Measurements from ENCODE around the gene CCT5. TPM values are rescaled to one million over a fixed set of nuclear protein-coding genes. Genes with fewer than 3 reads are reported as not detected.

The CCT5 gene
- total RNA-seq, 4 donors from 2014 or later = 61.9 to 113 (median 81.0) TPM

DNA sequence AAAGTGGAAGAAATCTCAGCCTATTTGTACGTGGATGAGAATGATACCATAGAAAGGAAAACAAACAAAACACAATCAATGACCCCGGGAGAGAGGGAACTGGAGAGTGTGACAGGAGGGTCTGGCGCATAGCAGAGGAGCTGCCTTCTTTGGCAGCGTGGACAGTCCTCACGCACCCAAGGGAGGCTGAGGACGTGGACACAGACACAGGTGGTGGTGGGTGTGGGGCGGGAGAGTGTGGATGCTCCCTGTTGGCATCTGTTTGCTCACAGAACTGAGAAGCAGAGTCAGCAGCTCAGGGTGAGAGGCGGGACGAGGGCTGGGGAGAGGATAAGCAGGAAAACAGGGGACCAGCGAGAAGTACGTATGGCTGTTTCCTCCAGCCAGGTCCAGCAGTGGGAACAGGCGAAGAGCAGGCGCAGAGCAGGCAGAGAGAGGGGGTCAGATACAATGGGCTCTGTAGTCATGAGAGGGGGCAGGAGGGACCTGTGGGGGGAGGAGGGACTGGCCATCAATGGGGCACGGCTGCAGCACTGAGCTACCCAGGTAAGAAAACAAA lies 47.6 kb downstream of the CCT5 start:
- peaks cover 0 to 3% (median 0%) of the 10 kb centered on the region in 3 donors for H3K36me3 ChIP-seq
- no peak for DNase-seq
- H3K4me1 ChIP-seq = peaks cover 0 to 7% (median 0%) of the 10 kb centered on the region in 4 donors
- H3K27me3 ChIP-seq = no peaks in the 10 kb centered on the region
- H3K27ac ChIP-seq = no peak overlapping the region
- TF ChIP-seq POLR2A (IDR thresholded peaks at IDR 0.05) = no peak
- TF ChIP-seq, protein P1, sequence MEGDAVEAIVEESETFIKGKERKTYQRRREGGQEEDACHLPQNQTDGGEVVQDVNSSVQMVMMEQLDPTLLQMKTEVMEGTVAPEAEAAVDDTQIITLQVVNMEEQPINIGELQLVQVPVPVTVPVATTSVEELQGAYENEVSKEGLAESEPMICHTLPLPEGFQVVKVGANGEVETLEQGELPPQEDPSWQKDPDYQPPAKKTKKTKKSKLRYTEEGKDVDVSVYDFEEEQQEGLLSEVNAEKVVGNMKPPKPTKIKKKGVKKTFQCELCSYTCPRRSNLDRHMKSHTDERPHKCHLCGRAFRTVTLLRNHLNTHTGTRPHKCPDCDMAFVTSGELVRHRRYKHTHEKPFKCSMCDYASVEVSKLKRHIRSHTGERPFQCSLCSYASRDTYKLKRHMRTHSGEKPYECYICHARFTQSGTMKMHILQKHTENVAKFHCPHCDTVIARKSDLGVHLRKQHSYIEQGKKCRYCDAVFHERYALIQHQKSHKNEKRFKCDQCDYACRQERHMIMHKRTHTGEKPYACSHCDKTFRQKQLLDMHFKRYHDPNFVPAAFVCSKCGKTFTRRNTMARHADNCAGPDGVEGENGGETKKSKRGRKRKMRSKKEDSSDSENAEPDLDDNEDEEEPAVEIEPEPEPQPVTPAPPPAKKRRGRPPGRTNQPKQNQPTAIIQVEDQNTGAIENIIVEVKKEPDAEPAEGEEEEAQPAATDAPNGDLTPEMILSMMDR (IDR thresholded peaks at IDR 0.05) = no peak
- no peaks in the 10 kb centered on the region for H3K9me3 ChIP-seq
- H3K4me3 ChIP-seq = no peak overlapping the region

DNA sequence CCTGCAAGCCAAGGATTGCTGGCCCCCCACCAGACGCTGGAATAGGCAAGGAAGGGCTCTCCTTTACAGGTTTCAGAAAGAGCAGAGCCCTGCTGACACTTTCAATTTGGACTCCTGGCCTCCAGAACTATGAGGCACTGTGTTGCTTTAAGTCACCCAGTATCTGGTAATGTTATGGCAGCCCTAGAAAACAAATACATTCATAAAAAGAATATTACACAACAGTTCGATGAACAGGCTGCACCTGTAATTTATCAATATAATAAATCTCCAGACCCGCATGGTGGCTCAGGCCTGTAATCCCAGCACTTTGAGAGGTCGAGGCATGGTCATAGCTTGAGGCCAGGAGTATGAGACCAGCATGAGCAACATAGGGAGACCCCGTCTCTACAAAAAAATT lies 50.2 kb downstream of the CCT5 start:
- Histone ChIP-seq H3K4me1 (peaks cover 0 to 23% (median 0%) of the 10 kb centered on the region in 4 donors), H3K9me3 (no peaks in the 10 kb centered on the region), H3K27me3 (no peaks in the 10 kb centered on the region), H3K4me3 (no peak overlapping the region), H3K27ac (peak overlapping the region in 3 of 4 donors; percentile 67 to 90 (median 76)), H3K36me3 (peaks cover 0 to 3% (median 0%) of the 10 kb centered on the region in 3 donors)
- no peak for DNase-seq
- TF ChIP-seq, protein P1 (IDR thresholded peaks at IDR 0.05) = no peak
- peak in 1 of 2 donors; percentile 15 for TF ChIP-seq POLR2A (IDR thresholded peaks at IDR 0.05)

DNA sequence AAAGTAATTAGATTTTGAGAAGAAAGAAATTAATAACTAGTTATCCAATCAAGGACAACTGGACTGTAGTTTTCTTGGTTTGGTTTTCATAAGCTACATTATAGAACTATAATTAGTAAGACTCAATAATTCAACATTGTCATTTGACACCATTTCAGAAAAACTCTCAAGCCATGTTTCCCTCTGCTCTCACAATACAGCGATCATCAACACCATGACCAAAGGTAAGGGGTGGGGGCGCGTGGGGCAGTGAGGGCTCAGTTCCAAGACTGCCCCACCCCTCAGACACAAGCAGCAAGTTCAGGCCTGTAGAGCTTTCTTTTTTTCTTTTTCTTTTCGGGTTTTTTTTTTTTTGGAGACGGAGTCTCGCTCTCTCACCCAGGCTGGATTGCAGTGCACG lies 51.2 kb downstream of the CCT5 start:
- no peak for TF ChIP-seq POLR2A (IDR thresholded peaks at IDR 0.05)
- Histone ChIP-seq H3K9me3 (no peaks in the 10 kb centered on the region), H3K4me3 (peak overlapping the region in 2 of 4 donors; percentile 7 to 42), H3K27me3 (no peaks in the 10 kb centered on the region), H3K27ac (peak overlapping the region in 3 of 4 donors; percentile 67 to 94 (median 90)), H3K36me3 (peaks cover 0 to 3% (median 0%) of the 10 kb centered on the region in 3 donors), H3K4me1 (peaks cover 0 to 23% (median 0%) of the 10 kb centered on the region in 4 donors)
- DNase-seq = peak in 2 of 3 donors; percentile 63 to 82

DNA sequence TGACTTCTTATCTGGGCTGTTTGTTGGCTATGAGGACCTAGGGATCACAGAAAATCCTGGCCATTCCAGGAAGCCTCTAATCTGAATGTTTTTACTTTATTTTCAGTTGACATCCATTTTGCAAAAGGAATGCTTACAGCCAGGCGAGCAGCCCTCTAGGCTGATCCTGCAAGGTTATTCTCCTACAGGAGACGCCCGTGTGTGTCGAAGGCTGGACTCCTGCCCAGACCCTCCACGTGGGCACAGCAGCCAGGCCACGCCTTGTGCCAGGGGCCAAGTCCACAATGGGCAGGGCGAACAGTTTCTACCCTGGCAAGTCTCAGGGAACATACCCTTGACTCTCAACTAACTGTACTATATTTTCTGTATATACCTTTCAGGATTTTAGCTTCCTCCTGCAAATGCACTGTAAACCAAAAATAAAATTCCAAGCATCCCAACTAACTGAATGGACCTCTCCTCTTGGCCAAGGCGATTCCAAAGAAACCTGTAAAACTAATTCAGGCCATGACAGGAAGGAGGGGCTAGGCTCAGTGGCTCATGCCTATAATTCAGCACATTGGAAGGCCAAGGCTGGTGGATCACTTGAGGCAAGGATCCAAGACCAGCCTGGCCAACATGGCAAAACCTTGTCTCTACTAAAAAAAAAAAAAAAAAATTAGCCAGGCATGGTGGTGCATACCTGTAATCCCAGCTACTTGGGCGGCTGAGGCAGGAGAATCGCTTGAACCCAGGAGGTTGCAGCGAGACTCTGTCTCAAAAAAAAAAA lies 51.9 kb downstream of the CCT5 start:
- Histone ChIP-seq H3K4me3 (peak overlapping the region in 2 of 4 donors; percentile 7 to 42), H3K36me3 (no peaks in the 10 kb centered on the region), H3K27me3 (no peaks in the 10 kb centered on the region), H3K9me3 (no peaks in the 10 kb centered on the region), H3K4me1 (peaks cover 0 to 23% (median 0%) of the 10 kb centered on the region in 4 donors), H3K27ac (peak overlapping the region in 3 of 4 donors; percentile 67 to 94 (median 90))
- DNase-seq = peak in 2 of 3 donors; percentile 94 to 97
- peak; percentile 51 to 88 for TF ChIP-seq POLR2A (IDR thresholded peaks at IDR 0.05)
- TF ChIP-seq, protein P1 (IDR thresholded peaks at IDR 0.05) = no peak

DNA sequence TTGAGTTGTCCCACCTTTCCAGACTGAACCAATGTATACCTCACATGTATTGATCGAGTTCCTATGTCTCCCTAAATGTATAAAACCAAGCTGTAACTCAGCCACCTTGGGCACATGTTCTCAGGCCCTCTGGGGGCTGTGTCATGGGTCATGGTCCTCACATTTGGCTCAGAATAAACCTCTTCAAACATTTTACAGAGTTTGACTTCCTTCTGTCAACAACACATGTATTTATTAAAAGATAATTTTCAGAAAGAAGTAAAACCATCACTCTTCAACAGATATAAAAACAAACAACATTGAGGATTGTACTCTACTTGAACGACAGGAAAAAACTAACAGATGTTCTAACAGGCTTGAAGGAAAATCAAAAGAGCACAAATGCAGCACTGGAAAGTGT lies 53.1 kb downstream of the CCT5 start:
- TF ChIP-seq POLR2A (IDR thresholded peaks at IDR 0.05) = no peak
- TF ChIP-seq, protein P1 (IDR thresholded peaks at IDR 0.05) = no peak
- H3K9me3 ChIP-seq = no peaks in the 10 kb centered on the region
- H3K36me3 ChIP-seq = no peaks in the 10 kb centered on the region
- H3K4me3 ChIP-seq = no peak overlapping the region
- peaks cover 0 to 23% (median 0%) of the 10 kb centered on the region in 4 donors for H3K4me1 ChIP-seq
- H3K27ac ChIP-seq = peak overlapping the region in 3 of 4 donors; percentile 67 to 94 (median 90)
- no peak for DNase-seq
- no peaks in the 10 kb centered on the region for H3K27me3 ChIP-seq

DNA sequence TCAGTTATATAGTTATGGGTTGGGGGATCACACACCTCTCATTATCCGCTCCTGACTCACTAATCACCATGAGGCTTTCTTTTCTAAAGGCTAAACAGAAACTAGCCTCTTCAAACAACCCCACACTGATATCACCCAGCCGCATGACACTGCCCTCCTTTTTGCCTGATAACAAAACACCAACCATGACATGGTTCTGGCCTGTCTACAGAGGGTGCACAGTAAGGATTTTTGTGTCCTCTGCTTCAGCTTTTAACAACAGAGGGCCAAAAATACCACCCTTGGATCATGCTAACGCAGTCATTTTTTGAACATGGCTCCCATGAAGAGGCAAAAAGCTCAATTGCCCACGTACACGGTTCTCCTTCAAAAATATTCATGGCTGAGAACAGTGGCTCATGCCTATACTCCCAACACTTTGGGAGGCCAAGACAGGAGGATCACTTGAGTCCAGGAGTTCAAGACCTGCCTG lies 53.7 kb downstream of the CCT5 start:
- H3K9me3 ChIP-seq = no peaks in the 10 kb centered on the region
- H3K27me3 ChIP-seq = no peaks in the 10 kb centered on the region
- TF ChIP-seq, protein P1 (IDR thresholded peaks at IDR 0.05) = no peak
- TF ChIP-seq POLR2A (IDR thresholded peaks at IDR 0.05) = no peak
- H3K4me1 ChIP-seq = peaks cover 0 to 23% (median 0%) of the 10 kb centered on the region in 4 donors
- H3K4me3 ChIP-seq = no peak overlapping the region
- no peak for DNase-seq
- H3K27ac ChIP-seq = peak overlapping the region in 3 of 4 donors; percentile 67 to 94 (median 90)
- no peaks in the 10 kb centered on the region for H3K36me3 ChIP-seq
